Hematopoietic multipotent progenitor cell treated with erythropoietin and hydrocortisone succinate and interleukin-3 and kit ligand, for 8 days (in vitro differentiated cells): ENCODE results near the gene PAX5.

ENCODE experiments used
- DNase-seq: peaks from one replicate; pipeline ENCODE4 v3.0.0-alpha.2; 2015

PAX5 gene

DNA sequence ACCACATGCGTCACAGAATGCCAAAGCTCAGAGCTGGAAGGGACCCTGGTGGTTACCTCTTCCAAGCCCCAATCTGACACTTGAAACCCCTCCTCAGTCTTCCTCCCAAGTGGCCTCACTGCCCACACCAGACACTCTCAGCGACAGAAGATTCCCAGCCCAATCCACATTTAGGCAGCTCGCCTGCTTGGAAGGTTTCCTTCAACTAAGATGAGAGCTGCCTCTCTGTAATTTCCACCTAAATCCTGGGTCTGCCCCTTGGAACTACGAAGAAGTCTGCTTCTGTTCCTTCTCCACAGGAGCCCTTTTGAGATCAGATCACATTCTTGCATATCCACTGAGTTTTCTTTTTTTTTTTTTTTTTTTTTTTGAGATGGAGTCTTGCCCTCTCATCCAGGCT, 83.7 kb downstream of the PAX5 start:
- DNase-seq: no peak

DNA sequence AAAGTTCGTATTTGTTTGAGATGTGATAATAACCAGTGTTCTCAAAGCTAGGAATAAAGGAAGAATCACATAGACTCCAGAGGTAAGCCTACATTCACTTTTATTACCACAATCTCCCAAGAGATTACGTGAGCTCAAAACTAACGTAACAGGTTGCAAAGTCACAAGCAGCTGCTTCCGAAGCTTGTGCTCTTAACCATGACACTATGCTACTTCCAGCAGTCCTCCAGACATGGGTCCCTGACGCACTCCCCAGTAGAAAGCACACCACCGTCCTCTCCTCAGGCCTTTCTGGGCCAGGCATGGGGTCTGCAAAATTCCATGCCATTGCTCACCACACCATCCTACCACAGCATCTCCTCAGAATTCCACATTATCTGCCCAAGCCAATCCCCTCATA, 84.6 kb downstream of the PAX5 start:
- DNase-seq: no peak

- DNase-seq: no peak
These were observed 86.0 kb downstream of the PAX5 start for GRCh38 chr9:36948051-36948450.

DNA sequence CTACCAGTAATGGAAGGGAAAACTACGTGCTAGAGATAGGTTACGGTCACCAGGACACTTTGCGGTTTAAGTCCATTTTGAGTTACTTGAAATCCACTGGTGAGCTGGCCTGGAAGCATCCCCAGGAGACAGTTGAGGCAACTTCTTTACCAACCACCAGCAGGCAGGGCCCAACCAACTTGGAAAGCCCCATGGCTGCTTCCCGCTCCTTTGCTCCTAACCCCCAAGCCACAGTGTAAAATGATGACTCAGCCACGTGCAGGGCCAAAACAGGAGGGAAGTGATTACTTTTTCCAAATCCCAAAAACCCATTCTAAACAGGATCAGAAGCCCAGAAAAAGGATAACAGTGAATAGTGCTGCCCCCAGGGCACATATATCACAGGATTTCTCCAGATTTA, 87.4 kb downstream of the PAX5 start:
- no peak for DNase-seq

- no peak for DNase-seq
These were observed 88.1 kb downstream of the PAX5 start for GRCh38 chr9:36945999-36946398.

GRCh38 chr9:36942891-36943290, 91.2 kb downstream of the PAX5 start:
- DNase-seq: no peak

DNA sequence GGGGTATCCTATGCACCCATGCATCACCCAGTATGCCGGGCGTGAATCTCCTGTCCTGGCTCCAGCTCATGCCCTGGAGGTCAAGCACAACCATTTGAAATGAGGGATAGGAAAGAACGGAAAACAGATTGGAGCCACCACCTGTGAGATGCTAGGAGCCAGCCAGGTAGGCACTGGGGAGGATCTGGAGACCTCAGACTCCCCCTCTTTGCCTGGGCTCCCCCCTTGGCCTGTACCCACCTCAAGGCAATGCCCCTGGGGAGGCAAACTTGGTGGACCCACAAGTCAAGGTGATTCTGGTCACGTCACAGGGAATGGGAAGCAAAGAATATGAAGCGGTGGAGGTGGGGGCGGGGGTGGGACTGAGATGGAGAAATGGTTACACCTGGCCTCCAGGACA, 92.6 kb downstream of the PAX5 start:
- no peak for DNase-seq

GRCh38 chr9:36940881-36941280, 93.2 kb downstream of the PAX5 start:
- no peak for DNase-seq

- no peak for DNase-seq
These were observed 93.6 kb downstream of the PAX5 start for GRCh38 chr9:36940500-36940853.

GRCh38 chr9:36939655-36940499, 94.2 kb downstream of the PAX5 start:
- no peak for DNase-seq

DNA sequence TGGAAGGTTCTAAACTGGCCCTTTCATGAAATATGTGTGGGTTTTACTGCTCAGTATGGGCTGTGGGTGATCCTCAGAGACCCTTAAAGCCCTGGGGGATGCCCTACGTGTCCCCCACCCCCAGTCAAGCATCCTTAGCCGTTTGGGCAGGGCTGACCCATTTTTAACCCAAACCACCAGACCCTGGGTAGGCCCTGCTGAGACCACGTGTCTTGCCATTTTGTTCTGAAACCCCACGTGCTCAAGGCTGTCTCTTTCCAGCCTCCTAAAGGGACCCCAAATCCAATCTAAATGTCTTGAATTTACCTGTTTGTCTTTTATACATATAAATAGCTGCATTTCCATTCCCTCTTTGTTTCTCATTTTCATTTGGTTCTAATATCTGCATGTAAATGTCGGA, 94.9 kb downstream of the PAX5 start:
- DNase-seq: no peak

DNA sequence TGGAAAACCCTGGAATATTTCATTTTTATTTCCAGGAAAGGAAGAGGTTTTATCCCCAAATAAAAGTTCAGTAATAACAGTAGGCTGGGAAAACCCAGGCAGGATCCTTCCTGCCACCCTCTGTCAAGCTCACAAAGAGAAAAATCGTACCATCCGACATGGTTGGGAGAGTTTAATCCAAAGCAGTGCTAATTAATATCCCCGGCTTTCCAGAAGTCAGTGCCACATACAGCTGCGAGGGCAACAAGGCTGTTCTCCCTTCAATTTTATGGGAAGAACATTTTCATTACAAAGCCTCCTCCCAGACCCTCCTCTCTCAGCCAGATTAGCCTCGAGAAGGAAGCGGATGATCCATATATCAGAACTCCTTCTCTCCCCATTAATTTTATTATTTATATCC, 95.5 kb downstream of the PAX5 start:
- DNase-seq: no peak

GRCh38 chr9:36937951-36938350, 96.1 kb downstream of the PAX5 start:
- DNase-seq: no peak

- DNase-seq: no peak
These were observed 96.7 kb downstream of the PAX5 start for GRCh38 chr9:36937346-36937745.

DNA sequence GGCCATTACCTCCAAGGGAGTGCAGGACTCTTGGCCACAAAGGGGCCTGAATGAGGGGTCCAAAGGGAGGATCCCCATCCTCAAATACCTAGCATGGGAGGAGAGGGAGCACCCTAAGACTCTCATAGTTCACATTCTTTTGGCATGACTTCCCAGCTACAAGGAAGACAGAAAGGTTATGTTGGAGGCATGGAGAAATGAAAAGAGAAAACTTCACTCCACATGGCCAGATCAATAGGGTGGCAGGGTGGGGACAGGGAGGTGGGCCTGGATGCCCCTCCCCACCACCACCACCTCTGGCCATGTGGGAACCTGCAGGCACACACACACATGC, 97.6 kb downstream of the PAX5 start:
- DNase-seq: no peak

GRCh38 chr9:36935768-36936497, 98.1 kb downstream of the PAX5 start:
- DNase-seq: no peak

GRCh38 chr9:36935332-36935731, 98.7 kb downstream of the PAX5 start:
- no peak for DNase-seq

GRCh38 chr9:36934478-36935065, 99.5 kb downstream of the PAX5 start:
- no peak for DNase-seq

DNA sequence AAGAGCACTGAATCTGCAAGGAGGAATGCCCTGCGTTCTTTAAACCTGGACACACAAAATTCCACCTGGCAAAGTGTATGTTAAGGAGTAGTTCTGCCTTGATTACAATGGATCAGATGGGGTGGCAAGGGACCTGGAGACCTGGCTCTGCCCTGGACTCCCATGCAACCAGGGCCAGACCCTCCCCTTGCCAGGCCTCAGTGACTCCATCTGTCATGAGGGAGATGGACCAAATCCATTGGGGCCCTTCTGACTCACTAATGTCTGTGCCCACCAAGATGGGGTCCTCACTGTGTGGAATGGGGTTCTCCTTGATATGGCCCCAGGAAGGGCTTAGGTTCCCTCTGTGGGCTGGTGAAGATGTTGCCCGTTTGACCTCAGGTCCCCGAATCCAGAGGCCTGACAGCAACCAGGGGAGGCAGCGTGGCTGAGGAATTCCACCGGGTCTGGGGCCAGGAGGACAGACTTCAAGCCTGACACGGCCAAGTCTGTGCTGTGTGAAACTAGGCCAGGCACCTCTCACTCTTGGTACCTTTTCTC, 100.3 kb downstream of the PAX5 start:
- no peak for DNase-seq

GRCh38 chr9:36932198-36932597, 101.9 kb downstream of the PAX5 start:
- no peak for DNase-seq

DNA sequence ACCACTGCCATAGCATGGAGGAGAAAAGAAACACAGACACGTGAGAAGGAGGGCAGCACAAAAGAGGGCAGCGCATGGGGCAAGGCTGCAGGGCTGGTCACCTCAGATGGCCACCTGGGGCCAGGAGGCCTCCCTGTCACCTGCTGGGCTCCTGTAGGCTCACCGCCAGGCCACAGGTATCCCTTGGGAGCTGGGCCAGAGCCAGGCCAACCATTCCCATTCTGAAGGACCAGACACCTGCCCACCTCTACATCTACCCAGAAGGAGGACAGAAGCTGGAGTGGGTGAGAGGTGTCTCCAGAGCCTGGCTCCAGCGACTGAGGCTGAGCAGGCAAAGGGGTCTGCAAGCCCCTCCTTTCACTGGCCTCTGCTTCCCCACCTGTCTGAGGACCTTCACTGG, 103.1 kb downstream of the PAX5 start:
- no peak for DNase-seq

DNA sequence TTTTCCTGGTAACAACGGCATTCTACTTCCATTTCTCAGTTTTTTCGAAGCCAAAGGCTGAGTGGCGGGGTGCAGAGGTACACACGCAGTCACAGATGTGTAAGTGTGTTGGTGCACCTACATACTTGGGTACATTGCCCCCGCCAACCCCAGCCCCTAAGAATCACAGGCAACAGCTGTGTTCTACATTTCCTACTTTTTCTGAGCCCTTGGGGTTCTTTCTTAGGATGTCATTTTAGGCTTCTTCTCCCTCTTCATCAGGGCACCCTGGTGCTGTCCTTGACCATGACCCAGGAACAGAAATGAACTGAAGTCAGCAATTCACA, 104.8 kb downstream of the PAX5 start:
- no peak for DNase-seq

- DNase-seq: no peak
These were observed 105.3 kb downstream of the PAX5 start for GRCh38 chr9:36928670-36929349.

GRCh38 chr9:36928210-36928609, 105.9 kb downstream of the PAX5 start:
- no peak for DNase-seq
